H1 (cell line): ENCODE data around the gene FGF14. TPM values are rescaled to one million over a fixed set of nuclear protein-coding genes. Genes with fewer than 3 reads are reported as not detected.

Source experiments
- SIN3A ChIP-seq, 2 experiments: IDR thresholded peaks in 1 of 2; conservative IDR thresholded peaks in 1 of 2; 2 replicates each; pipeline ENCODE4 v1.6.1; 2011 to 2012; ENCODE audit warnings: low read length in 2 of 2, improper control_type of control experiment in 1 of 2, low read depth in 1 of 2, mild to moderate bottlenecking in 1 of 2
- SIX5 ChIP-seq: IDR thresholded peaks from 2 replicates; pipeline ENCODE4 v1.6.1; 2011; ENCODE audit warnings: mild to moderate bottlenecking, low read depth, low read length
- polyA plus RNA-seq, 7 experiments: library from polyadenylated mRNA; depleted of rRNA in 3 of 7; stranded (reverse) in 5 of 7; unstranded in 2 of 7; fragments of >200 nt in 5 of 7; fragments of 200-250 nt in 2 of 7; gene quantifications; 1 replicate in 5 of 7; 2 replicates in 1 of 7; 4 replicates in 1 of 7; pipeline versions ENCODE4 v1.2.1 to v1.2.3, GENCODE V29; 2011 to 2013; ENCODE audit warnings: missing spikeins in 2 of 7, mixed read lengths in 2 of 7
- total RNA-seq: library from RNA; stranded (reverse); fragmentation: NEBNext Ultra II Directional; extraction: Animal tissue kit (Norgen Biotek cat#: 25700); gene quantifications from 2 replicates; pipeline ENCODE4 v1.2.1, GENCODE V29; 2021
- TF ChIP-seq, protein P1 (sequence below): IDR thresholded peaks from 2 replicates; pipeline ENCODE4 v1.6.1; 2012; ENCODE audit warnings: inconsistent platforms

Gene FGF14
- total and polyA plus RNA-seq, 2 of the 8 experiments (the other 6 are each of a cell fraction or from before 2014, with no cell fraction given) = 0.05 to 0.58 TPM

DNA sequence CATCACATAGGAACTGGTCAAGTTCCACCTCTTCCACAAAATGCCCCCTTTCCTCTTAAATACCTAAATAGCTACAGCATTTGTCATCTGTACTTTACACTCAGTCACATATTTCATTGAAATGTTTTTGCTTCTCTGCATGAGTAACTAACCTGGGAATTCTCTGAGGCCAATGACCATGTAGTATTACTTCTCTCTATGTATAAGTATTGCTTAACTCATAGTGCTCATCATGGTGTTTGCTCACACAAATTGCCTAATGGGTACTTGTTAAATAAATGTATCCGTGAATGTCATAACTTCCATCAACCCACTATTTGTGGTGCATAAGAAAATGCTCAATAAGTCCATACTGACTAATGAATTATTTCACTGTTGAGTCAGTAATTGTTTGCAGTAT is 115.5 kb downstream of the FGF14 start (continued):
- TF ChIP-seq SIN3A (conservative IDR thresholded peaks at IDR 0.05 in 1 of 2, IDR thresholded peaks at IDR 0.05 in 1 of 2; ENCODE audit: low read depth in 1 of 2, low read length in 2 of 2) (no peak), SIX5 (no peak)
- TF ChIP-seq, protein P1, sequence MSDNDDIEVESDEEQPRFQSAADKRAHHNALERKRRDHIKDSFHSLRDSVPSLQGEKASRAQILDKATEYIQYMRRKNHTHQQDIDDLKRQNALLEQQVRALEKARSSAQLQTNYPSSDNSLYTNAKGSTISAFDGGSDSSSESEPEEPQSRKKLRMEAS = no peak
